Keratinocyte (primary cell): Measurements from ENCODE around the gene DENND2A. TPM values are rescaled to one million over a fixed set of nuclear protein-coding genes. Genes with fewer than 3 reads are reported as not detected.

Experiments
- DNase-seq: peaks from one replicate; pipeline ENCODE4 v3.0.0-alpha.2; 2011; ENCODE audit warnings: low read depth, missing footprints, low spot score
- FAIRE-seq: peaks from 2 replicates; lab custom pipeline; 2011; peaks lifted over from hg19 to GRCh38; lab: Jason Lieb, UNC
- H2AFZ ChIP-seq: 2 replicates; pipeline ENCODE4 v1.6.0; 2012; ENCODE audit warnings: low read length, control low read depth, inconsistent platforms; ENCODE audit not compliant: control insufficient read depth
- H3K27ac ChIP-seq: 2 replicates; pipeline ENCODE4 v1.5.1; 2011; ENCODE audit warnings: low read length; ENCODE audit not compliant: control insufficient read depth, insufficient read depth
- H3K27me3 ChIP-seq: 3 replicates; pipeline ENCODE4 v1.6.0; 2011; ENCODE audit warnings: low read length; ENCODE audit not compliant: control insufficient read depth, insufficient read depth; ENCODE audit errors: extremely low read depth
- H3K36me3 ChIP-seq, 2 experiments: 2 replicates in 1 of 2; 3 replicates in 1 of 2; pipeline ENCODE4 v1.5.1; 2011; ENCODE audit warnings: low read length in 2 of 2, mild to moderate bottlenecking in 1 of 2; ENCODE audit not compliant: control insufficient read depth in 2 of 2, insufficient read depth in 2 of 2; ENCODE audit errors: extremely low read depth in 1 of 2
- H3K4me1 ChIP-seq: 3 replicates; pipeline ENCODE4 v1.5.1; 2011; ENCODE audit warnings: low read length; ENCODE audit not compliant: control insufficient read depth, insufficient read depth; ENCODE audit errors: extremely low read depth
- H3K4me2 ChIP-seq: 3 replicates; pipeline ENCODE4 v1.6.0; 2011; ENCODE audit warnings: low read depth, low read length; ENCODE audit not compliant: control insufficient read depth, insufficient read depth; ENCODE audit errors: extremely low read depth
- H3K4me3 ChIP-seq, 3 experiments: fragments of 200-600 bp in 1 of 3; sonication (generic) in 1 of 3; 2 replicates in 2 of 3; 3 replicates in 1 of 3; pipeline ENCODE4 v1.5.1; 2011 to 2016; ENCODE audit warnings: low read length in 3 of 3, mild to moderate bottlenecking in 3 of 3, control low read depth in 2 of 3, inconsistent platforms in 1 of 3, low read depth in 1 of 3, mixed read lengths in 1 of 3, mixed run types in 1 of 3, moderate library complexity in 1 of 3; ENCODE audit not compliant: control insufficient read depth in 2 of 3, insufficient read depth in 2 of 3; ENCODE audit errors: extremely low read depth in 1 of 3
- H3K79me2 ChIP-seq: 2 replicates; pipeline ENCODE4 v1.6.0; 2012; ENCODE audit warnings: low read length; ENCODE audit not compliant: control insufficient read depth, insufficient read depth
- H3K9ac ChIP-seq: 3 replicates; pipeline ENCODE4 v1.6.0; 2011; ENCODE audit warnings: low read length; ENCODE audit not compliant: control insufficient read depth, insufficient read depth; ENCODE audit errors: extremely low read depth
- H3K9me1 ChIP-seq: 3 replicates; pipeline ENCODE4 v1.6.0; 2011; ENCODE audit warnings: low read length; ENCODE audit not compliant: control insufficient read depth, insufficient read depth; ENCODE audit errors: extremely low read depth
- H3K9me3 ChIP-seq: 2 replicates; pipeline ENCODE4 v1.5.1; 2012; ENCODE audit warnings: low read depth, low read length; ENCODE audit not compliant: control insufficient read depth
- H4K20me1 ChIP-seq: 3 replicates; pipeline ENCODE4 v1.6.0; 2011; ENCODE audit warnings: low read length; ENCODE audit not compliant: control insufficient read depth, insufficient read depth; ENCODE audit errors: extremely low read depth
- CTCF ChIP-seq, 3 experiments: IDR thresholded peaks in 1 of 3; conservative IDR thresholded peaks in 1 of 3; optimal IDR thresholded peaks in 1 of 3; 2 replicates in 2 of 3; 3 replicates in 1 of 3; pipeline versions ENCODE3 to v1.5.1; 2011; ENCODE audit warnings: low read length in 3 of 3, mild to moderate bottlenecking in 3 of 3, moderate library complexity in 2 of 3, control low read depth in 1 of 3, inconsistent platforms in 1 of 3; ENCODE audit not compliant: insufficient read depth in 2 of 3; ENCODE audit errors: extremely low read depth in 1 of 3
- EZH2 ChIP-seq: IDR thresholded peaks from one replicate; pipeline ENCODE4 v1.6.1; 2012; ENCODE audit warnings: inconsistent platforms, mild to moderate bottlenecking, low read length, moderate library complexity
- dilution Hi-C: fragments of 300-500 bp; cut with MboI; formaldehyde crosslinking; loops from one replicate; pipeline ENCODE4 v1.7.0; 2020; ENCODE audit warnings: low sequenced_read_pairs; ENCODE audit not compliant: extremely low pct_ligation_motif_present
- polyA plus RNA-seq, 5 experiments: library from polyadenylated mRNA; depleted of rRNA in 3 of 5; stranded (reverse) in 3 of 5; stranded (forward) in 1 of 5; unstranded in 1 of 5; fragments of >200 nt; gene quantifications; 1 replicate in 1 of 5; 2 replicates in 3 of 5; 3 replicates in 1 of 5; pipeline versions ENCODE4 v1.2.1 to v1.2.3, GENCODE V29; 2011 to 2012; ENCODE audit warnings: missing spikeins in 2 of 5, low read depth in 1 of 5, low replicate concordance in 1 of 5

DENND2A gene
- polyA plus RNA-seq, 1 donor (not counting 4 experiments of a cell fraction or from before 2014, with no cell fraction given): 1.8 TPM

DNA sequence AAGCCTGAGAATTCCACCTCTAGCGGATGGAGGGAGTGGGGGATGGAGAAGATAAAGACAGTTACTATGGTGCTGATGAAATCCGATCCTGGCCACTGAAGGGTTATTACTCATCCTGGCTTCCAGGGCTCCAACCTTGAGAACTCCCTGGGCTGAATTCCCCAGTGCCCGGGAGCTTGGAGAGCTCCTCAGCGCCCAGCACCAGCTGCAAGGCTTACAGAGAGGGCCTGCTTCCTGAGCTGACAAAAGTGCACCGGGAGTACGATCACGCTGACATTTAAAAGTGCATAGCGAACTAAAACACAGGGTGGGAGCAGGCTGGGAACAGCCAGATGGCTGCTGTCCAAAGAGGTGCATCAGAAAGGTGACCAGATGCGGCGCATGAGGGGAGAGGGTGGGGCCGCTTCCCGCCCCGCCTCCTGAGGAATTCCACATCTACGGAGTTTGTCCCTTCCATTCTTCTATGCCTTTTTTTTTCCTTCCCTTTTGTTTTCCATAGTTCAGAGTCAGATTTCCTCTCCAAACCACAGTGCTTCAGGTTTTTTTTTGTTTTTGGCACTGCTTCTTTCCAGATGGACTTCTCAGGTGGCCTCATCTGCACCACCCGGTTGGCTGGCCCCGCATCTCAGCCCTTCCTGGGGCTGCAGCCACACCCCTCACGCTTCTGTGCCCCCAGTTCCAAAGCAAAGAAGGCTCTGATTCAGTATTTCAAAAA is 98.9 kb downstream of the DENND2A start:
- FAIRE-seq (peak; percentile 79), DNase-seq (peak; percentile 59)
- Histone ChIP-seq H3K9me3 (no peaks in the 10 kb centered on the region), H2AFZ (peak overlapping the region; percentile 79), H3K27me3 (no peaks in the 10 kb centered on the region), H3K4me3 (peak overlapping the region in 2 of 3 experiments; percentile 36 to 58), H3K4me1 (peaks cover 21% of the 10 kb centered on the region), H3K36me3 (no peaks in the 10 kb centered on the region), H3K9me1 (no peaks in the 10 kb centered on the region), H4K20me1 (no peaks in the 10 kb centered on the region), H3K27ac (peak overlapping the region; percentile 64), H3K79me2 (no peaks in the 10 kb centered on the region), H3K9ac (peak overlapping the region; percentile 54), H3K4me2 (peak overlapping the region; percentile 97)
- TF ChIP-seq EZH2: no peak
- TF ChIP-seq CTCF (optimal IDR thresholded peaks at IDR 0.05 in 1 of 3, IDR thresholded peaks at IDR 0.05 in 1 of 3, conservative IDR thresholded peaks at IDR 0.05 in 1 of 3; ENCODE audit: extremely low read depth in 1 of 3, insufficient read depth in 2 of 3, low read length in 3 of 3): peak in 1 of 3 experiments; percentile 5
- dilution Hi-C loops: no loop called here

GRCh38 chr7:140541176-140541512 is 99.5 kb downstream of the DENND2A start:
- no peak overlapping the region for H2AFZ ChIP-seq
- H3K27me3 ChIP-seq: no peaks in the 10 kb centered on the region
- no peaks in the 10 kb centered on the region for H3K36me3 ChIP-seq
- no peak for DNase-seq
- H3K4me1 ChIP-seq: peaks cover 21% of the 10 kb centered on the region
- no peaks in the 10 kb centered on the region for H3K9me3 ChIP-seq
- H3K4me2 ChIP-seq: peak overlapping the region; percentile 97
- no peak overlapping the region for H3K9ac ChIP-seq
- H3K27ac ChIP-seq: peak overlapping the region; percentile 64
- no peaks in the 10 kb centered on the region for H3K79me2 ChIP-seq
- H3K9me1 ChIP-seq: no peaks in the 10 kb centered on the region
- TF ChIP-seq CTCF (optimal IDR thresholded peaks at IDR 0.05 in 1 of 3, IDR thresholded peaks at IDR 0.05 in 1 of 3, conservative IDR thresholded peaks at IDR 0.05 in 1 of 3; ENCODE audit: extremely low read depth in 1 of 3, insufficient read depth in 2 of 3, low read length in 3 of 3): no peak
- no peak for TF ChIP-seq EZH2
- H3K4me3 ChIP-seq: no peak overlapping the region
- no peak for FAIRE-seq
- dilution Hi-C loops: no loop called here
- H4K20me1 ChIP-seq: no peaks in the 10 kb centered on the region
